Calu3 (cell line): ENCODE measurements around the gene M1AP. TPM values are rescaled to one million over a fixed set of nuclear protein-coding genes. Genes with fewer than 3 reads are reported as not detected.

Source experiments
- BruUV-seq: library from RNA; stranded (reverse); fragments of 400-500 nt; replicated peaks from 2 replicates; lab custom pipeline; 2021; lab: Mats Ljungman, UMichigan
- CTCF ChIA-PET: fragments of 300-600 bp; sonication (Branson Sonifier 250); formaldehyde crosslinking; loops from one replicate; lab custom pipeline; 2022; ENCODE audit warnings: antibody characterized with exemption; lab: Charles Lee
- DNase-seq: peaks from one replicate; pipeline ENCODE4 v3.0.0; 2022
- H3K27ac Mint-ChIP-seq: one replicate; pipeline ENCODE4 v1.8.0; 2022; ENCODE audit warnings: mixed read lengths; ENCODE audit not compliant: unreplicated experiment
- H3K27me3 Mint-ChIP-seq: one replicate; pipeline ENCODE4 v1.8.0; 2022; ENCODE audit warnings: mixed read lengths; ENCODE audit not compliant: unreplicated experiment
- H3K36me3 Mint-ChIP-seq: one replicate; pipeline ENCODE4 v1.8.0; 2022; ENCODE audit warnings: mild to moderate bottlenecking, moderate library complexity, mixed read lengths; ENCODE audit not compliant: insufficient read depth, unreplicated experiment
- H3K4me1 Mint-ChIP-seq: one replicate; pipeline ENCODE4 v1.8.0; 2022; ENCODE audit warnings: mild to moderate bottlenecking, low read depth, mixed read lengths; ENCODE audit not compliant: unreplicated experiment
- H3K4me3 Mint-ChIP-seq: one replicate; pipeline ENCODE4 v1.8.0; 2022; ENCODE audit warnings: mild to moderate bottlenecking, low read depth, moderate library complexity, mixed read lengths; ENCODE audit not compliant: unreplicated experiment
- H3K9me3 Mint-ChIP-seq: one replicate; pipeline ENCODE4 v1.8.0; 2022; ENCODE audit warnings: low read depth, mixed read lengths; ENCODE audit not compliant: unreplicated experiment
- intact Hi-C: fragments of 100-400 bp; cut with micrococcal nuclease; formaldehyde crosslinking; loops from one replicate; pipeline ENCODE4 v1.10.0; 2022; ENCODE audit not compliant: unreplicated experiment
- total RNA-seq: library from RNA; stranded (reverse); gene quantifications from 2 replicates; pipeline ENCODE4 v1.2.3, GENCODE V29; 2022
- TF ChIP-seq, protein P1 (sequence below): fragments of 200-600 bp; IDR thresholded peaks from one replicate; pipeline ENCODE4 v1.8.0; 2022; ENCODE audit warnings: antibody characterized with exemption; ENCODE audit not compliant: unreplicated experiment

Gene M1AP
- total RNA-seq, 1 experiment from 2014 or later, result not detected

- DNase-seq, result no peak
- no peaks in the 10 kb centered on the region for H3K9me3 Mint-ChIP-seq
- BruUV-seq, result no TSS peak
- TF ChIP-seq, protein P1, sequence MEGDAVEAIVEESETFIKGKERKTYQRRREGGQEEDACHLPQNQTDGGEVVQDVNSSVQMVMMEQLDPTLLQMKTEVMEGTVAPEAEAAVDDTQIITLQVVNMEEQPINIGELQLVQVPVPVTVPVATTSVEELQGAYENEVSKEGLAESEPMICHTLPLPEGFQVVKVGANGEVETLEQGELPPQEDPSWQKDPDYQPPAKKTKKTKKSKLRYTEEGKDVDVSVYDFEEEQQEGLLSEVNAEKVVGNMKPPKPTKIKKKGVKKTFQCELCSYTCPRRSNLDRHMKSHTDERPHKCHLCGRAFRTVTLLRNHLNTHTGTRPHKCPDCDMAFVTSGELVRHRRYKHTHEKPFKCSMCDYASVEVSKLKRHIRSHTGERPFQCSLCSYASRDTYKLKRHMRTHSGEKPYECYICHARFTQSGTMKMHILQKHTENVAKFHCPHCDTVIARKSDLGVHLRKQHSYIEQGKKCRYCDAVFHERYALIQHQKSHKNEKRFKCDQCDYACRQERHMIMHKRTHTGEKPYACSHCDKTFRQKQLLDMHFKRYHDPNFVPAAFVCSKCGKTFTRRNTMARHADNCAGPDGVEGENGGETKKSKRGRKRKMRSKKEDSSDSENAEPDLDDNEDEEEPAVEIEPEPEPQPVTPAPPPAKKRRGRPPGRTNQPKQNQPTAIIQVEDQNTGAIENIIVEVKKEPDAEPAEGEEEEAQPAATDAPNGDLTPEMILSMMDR, result no peak
- peaks cover 13% of the 10 kb centered on the region for H3K27me3 Mint-ChIP-seq
- H3K36me3 Mint-ChIP-seq, result no peaks in the 10 kb centered on the region
- peaks cover 8% of the 10 kb centered on the region for H3K4me1 Mint-ChIP-seq
- no peak overlapping the region for H3K4me3 Mint-ChIP-seq
- no peak overlapping the region for H3K27ac Mint-ChIP-seq
- intact Hi-C loops, result no loop called here
- CTCF ChIA-PET, result interaction anchor here (1.0 kb wide), 1 partner anchor 9 kb away, joined by 3 read pairs; no protein-coding TSS in a partner anchor
These were observed 74.2 kb downstream of the M1AP start for GRCh38 chr2:74573747-74574562.

- no TSS peak for BruUV-seq
- intact Hi-C loops, result no loop called here
- H3K36me3 Mint-ChIP-seq, result no peaks in the 10 kb centered on the region
- no peaks in the 10 kb centered on the region for H3K9me3 Mint-ChIP-seq
- peaks cover 8% of the 10 kb centered on the region for H3K4me1 Mint-ChIP-seq
- peaks cover 27% of the 10 kb centered on the region for H3K27me3 Mint-ChIP-seq
- CTCF ChIA-PET, result no interaction called here
- H3K4me3 Mint-ChIP-seq, result no peak overlapping the region
- no peak for DNase-seq
- TF ChIP-seq, protein P1, result no peak
- H3K27ac Mint-ChIP-seq, result no peak overlapping the region
These were observed 75.8 kb downstream of the M1AP start for GRCh38 chr2:74572178-74572925.

DNA sequence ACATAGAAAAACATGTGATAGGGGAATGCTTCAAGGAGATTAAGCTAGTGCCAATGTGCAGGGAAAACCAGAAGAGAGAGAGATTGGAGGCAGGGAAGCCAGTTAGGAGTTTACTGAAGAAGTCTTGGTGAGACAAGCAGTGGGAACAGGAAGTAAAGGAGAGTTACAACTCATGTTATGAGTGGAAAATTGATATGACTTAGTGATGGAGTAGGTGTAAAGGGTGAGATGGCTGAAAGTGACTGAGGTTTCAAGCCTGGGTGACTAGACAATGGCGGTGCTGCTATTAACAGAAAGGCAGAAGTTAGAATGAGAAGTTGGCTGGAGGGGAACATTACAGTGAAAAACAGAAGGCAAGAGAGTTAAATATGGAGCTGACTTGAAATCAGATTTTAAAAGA lies 77.1 kb downstream of the M1AP start:
- peaks cover 8% of the 10 kb centered on the region for H3K4me1 Mint-ChIP-seq
- CTCF ChIA-PET, result no interaction called here

GRCh38 chr2:74569686-74570085 lies 78.4 kb downstream of the M1AP start:
- CTCF ChIA-PET, result no interaction called here
- no peak overlapping the region for H3K4me3 Mint-ChIP-seq
- DNase-seq, result no peak
- no peaks in the 10 kb centered on the region for H3K36me3 Mint-ChIP-seq
- TF ChIP-seq, protein P1, result no peak
- peaks cover 5% of the 10 kb centered on the region for H3K4me1 Mint-ChIP-seq
- H3K27me3 Mint-ChIP-seq, result peaks cover 38% of the 10 kb centered on the region
- H3K27ac Mint-ChIP-seq, result no peak overlapping the region
- BruUV-seq, result no TSS peak
- intact Hi-C loops, result no loop called here
- H3K9me3 Mint-ChIP-seq, result no peaks in the 10 kb centered on the region

More for the DNA sequence above, 77.1 kb downstream of the M1AP start:
- no TSS peak for BruUV-seq
- TF ChIP-seq, protein P1, result no peak
- Mint-ChIP-seq H3K9me3 (no peaks in the 10 kb centered on the region), H3K27me3 (peaks cover 34% of the 10 kb centered on the region), H3K4me3 (no peak overlapping the region), H3K27ac (no peak overlapping the region), H3K36me3 (no peaks in the 10 kb centered on the region)
- intact Hi-C loops, result no loop called here
- DNase-seq, result no peak
